IMR-90 (cell line): ENCODE results near the gene ADIRF. TPM values are rescaled to one million over a fixed set of nuclear protein-coding genes. Genes with fewer than 3 reads are reported as not detected.

Experiments used
- ATAC-seq: fragments of 200-7000 bp; cut with Tn5 transposase; 2 replicates; pipeline ENCODE4 v1.9.1; 2020; ENCODE audit warnings: low read depth, mild to moderate bottlenecking, moderate library complexity
- BruUV-seq: library from RNA; stranded (reverse); fragments of 400-500 nt; replicated peaks from 2 replicates; lab custom pipeline; 2021; lab: Mats Ljungman, UMichigan
- CTCF ChIA-PET: fragments of 300-600 bp; formaldehyde crosslinking; extraction: SDS; loops from one replicate; lab custom pipeline; 2021; ENCODE audit warnings: antibody characterized with exemption; lab: Yijun Ruan, JAX
- POLR2A ChIA-PET: fragments of 300-600 bp; sonication (Branson Sonifier 250); formaldehyde crosslinking; loops from one replicate; lab custom pipeline; 2022; ENCODE audit warnings: antibody characterized with exemption; ENCODE audit not compliant: unreplicated experiment; lab: Charles Lee
- DNase-seq: peaks from one replicate; pipeline ENCODE4 v3.0.0; 2013
- H2AFZ ChIP-seq: replicated peaks from 2 replicates; pipeline ENCODE3; 2013; ENCODE audit warnings: low read length, mild to moderate bottlenecking; ENCODE audit not compliant: poor library complexity
- H2AK5ac ChIP-seq: 2 replicates; pipeline ENCODE4 v1.6.1; 2013; ENCODE audit warnings: low read depth, low read length, inconsistent platforms
- H2AK9ac ChIP-seq: replicated peaks from 2 replicates; pipeline ENCODE3; 2013; ENCODE audit warnings: mild to moderate bottlenecking, low read depth, low read length, moderate library complexity; ENCODE audit not compliant: poor library complexity
- H2BK120ac ChIP-seq: 2 replicates; pipeline ENCODE4 v1.6.1; 2013; ENCODE audit warnings: low read depth, low read length, inconsistent platforms
- H2BK15ac ChIP-seq: 3 replicates; pipeline ENCODE4 v1.6.1; 2013; ENCODE audit warnings: low read depth, low read length, inconsistent platforms
- H2BK20ac ChIP-seq: 2 replicates; pipeline ENCODE4 v1.6.1; 2013; ENCODE audit warnings: low read depth, mild to moderate bottlenecking, inconsistent platforms, low read length, moderate library complexity
- H2BK5ac ChIP-seq: 2 replicates; pipeline ENCODE4 v1.6.1; 2013; ENCODE audit warnings: mild to moderate bottlenecking, low read depth, low read length, inconsistent platforms; ENCODE audit not compliant: poor library complexity, severe bottlenecking
- H3K14ac ChIP-seq: replicated peaks from 2 replicates; pipeline ENCODE4 v1.6.1; 2013; ENCODE audit warnings: low read depth, low read length, inconsistent platforms
- H3K18ac ChIP-seq: 2 replicates; pipeline ENCODE4 v1.6.1; 2013; ENCODE audit warnings: low read depth, low read length, control low read depth
- H3K23ac ChIP-seq: 2 replicates; pipeline ENCODE4 v1.6.1; 2013; ENCODE audit warnings: low read depth, low read length, inconsistent platforms
- H3K27ac ChIP-seq: 2 replicates; pipeline ENCODE4 v1.5.1; 2013; ENCODE audit warnings: mild to moderate bottlenecking, control low read depth, low read length; ENCODE audit not compliant: insufficient read depth
- H3K27me3 ChIP-seq: 2 replicates; pipeline ENCODE4 v1.6.1; 2013; ENCODE audit warnings: low read length; ENCODE audit not compliant: control insufficient read depth, insufficient read depth
- H3K36me3 ChIP-seq: 2 replicates; pipeline ENCODE4 v1.6.1; 2013; ENCODE audit warnings: low read length, mixed read lengths; ENCODE audit not compliant: control insufficient read depth, insufficient read depth
- H3K4ac ChIP-seq: 2 replicates; pipeline ENCODE4 v1.6.1; 2013; ENCODE audit warnings: low read depth, low read length, inconsistent platforms
- H3K4me1 ChIP-seq: 2 replicates; pipeline ENCODE4 v1.6.1; 2013; ENCODE audit warnings: low read length, mixed read lengths; ENCODE audit not compliant: control insufficient read depth, insufficient read depth
- H3K4me2 ChIP-seq: 2 replicates; pipeline ENCODE4 v1.6.1; 2013; ENCODE audit warnings: low read depth, mild to moderate bottlenecking, control low read depth, low read length, moderate library complexity
- H3K4me3 ChIP-seq: 2 replicates; pipeline ENCODE4 v1.5.1; 2013; ENCODE audit warnings: low read depth, mild to moderate bottlenecking, control low read depth, low read length, moderate library complexity; ENCODE audit not compliant: insufficient read depth
- H3K56ac ChIP-seq: 2 replicates; pipeline ENCODE4 v1.6.1; 2013; ENCODE audit warnings: low read length, inconsistent platforms; ENCODE audit not compliant: insufficient read depth; ENCODE audit errors: extremely low read depth
- H3K79me1 ChIP-seq, 2 experiments: 2 replicates each; pipeline ENCODE4 v1.6.1; 2013; ENCODE audit warnings: low read length in 2 of 2, inconsistent platforms in 1 of 2, low read depth in 1 of 2
- H3K9ac ChIP-seq: 2 replicates; pipeline ENCODE4 v1.6.1; 2013; ENCODE audit warnings: low read depth, low read length, control low read depth
- H3K9me1 ChIP-seq: 2 replicates; pipeline ENCODE4 v1.6.1; 2013; ENCODE audit warnings: low read length, inconsistent platforms; ENCODE audit not compliant: insufficient read depth
- H3K9me3 ChIP-seq: 2 replicates; pipeline ENCODE4 v1.6.1; 2013; ENCODE audit warnings: low read length; ENCODE audit not compliant: control insufficient read depth, insufficient read depth
- H4K20me1 ChIP-seq: 2 replicates; pipeline ENCODE4 v1.6.1; 2013; ENCODE audit warnings: low read length, inconsistent platforms; ENCODE audit not compliant: insufficient read depth
- H4K5ac ChIP-seq: 2 replicates; pipeline ENCODE4 v1.6.1; 2013; ENCODE audit warnings: mild to moderate bottlenecking, low read depth, low read length, control low read depth
- H4K8ac ChIP-seq, 2 experiments: 2 replicates each; pipeline ENCODE4 v1.6.1; 2013; ENCODE audit warnings: low read depth in 2 of 2, low read length in 2 of 2, control low read depth in 1 of 2, inconsistent platforms in 1 of 2
- H4K91ac ChIP-seq: 2 replicates; pipeline ENCODE4 v1.6.1; 2013; ENCODE audit warnings: low read depth, low read length, inconsistent platforms; ENCODE audit not compliant: insufficient read depth
- BHLHE40 ChIP-seq: fragments of 150-350 bp; IDR thresholded peaks from 2 replicates; pipeline ENCODE4 v1.6.1; 2016; ENCODE audit warnings: mild to moderate bottlenecking, low read depth, low read length
- CEBPB ChIP-seq: IDR thresholded peaks from 2 replicates; pipeline ENCODE4 v1.6.1; 2012; ENCODE audit warnings: low read depth, low read length, improper control_type of control experiment
- CHD1 ChIP-seq: IDR thresholded peaks from 2 replicates; pipeline ENCODE4 v1.6.1; 2012; ENCODE audit warnings: low read depth, low read length, improper control_type of control experiment
- ELK1 ChIP-seq: fragments of 150-350 bp; IDR thresholded peaks from 2 replicates; pipeline ENCODE4 v1.6.1; 2016; ENCODE audit warnings: low read depth, mild to moderate bottlenecking, low read length, moderate library complexity, borderline replicate concordance
- FOS ChIP-seq: fragments of 150-350 bp; IDR thresholded peaks from 2 replicates; pipeline ENCODE4 v1.6.1; 2016; ENCODE audit warnings: low read depth, low read length
- MAFK ChIP-seq: IDR thresholded peaks from 2 replicates; pipeline ENCODE4 v1.6.1; 2012; ENCODE audit warnings: low read depth, low read length, improper control_type of control experiment
- MAZ ChIP-seq: IDR thresholded peaks from 2 replicates; pipeline ENCODE4 v1.6.1; 2012; ENCODE audit warnings: low read depth, mild to moderate bottlenecking, low read length, improper control_type of control experiment, moderate library complexity, borderline replicate concordance
- MXI1 ChIP-seq: IDR thresholded peaks from 2 replicates; pipeline ENCODE4 v1.6.1; 2012; ENCODE audit warnings: low read depth, mild to moderate bottlenecking, low read length, moderate library complexity, borderline replicate concordance
- RAD21 ChIP-seq: IDR thresholded peaks from 2 replicates; pipeline ENCODE4 v1.6.1; 2012; ENCODE audit warnings: low read length, improper control_type of control experiment
- RCOR1 ChIP-seq: IDR thresholded peaks from 2 replicates; pipeline ENCODE4 v1.6.1; 2012; ENCODE audit warnings: mild to moderate bottlenecking, low read length, improper control_type of control experiment; ENCODE audit not compliant: insufficient replicate concordance
- RFX5 ChIP-seq: IDR thresholded peaks from 2 replicates; pipeline ENCODE4 v1.8.0; 2012; ENCODE audit warnings: low read depth, mild to moderate bottlenecking, low read length, moderate library complexity
- SMC3 ChIP-seq: fragments of 150-350 bp; IDR thresholded peaks from 2 replicates; pipeline ENCODE4 v1.6.1; 2016; ENCODE audit warnings: low read depth, mild to moderate bottlenecking, antibody characterized with exemption, low read length, moderate library complexity
- USF2 ChIP-seq: fragments of 150-350 bp; IDR thresholded peaks from 2 replicates; pipeline ENCODE4 v1.6.1; 2017; ENCODE audit warnings: mild to moderate bottlenecking, antibody characterized with exemption, low read length, low read depth
- WGBS, 2 experiments: methylation state at CpG; one replicate each; pipeline versions ENCODE4 v1.1.5 to v1.1.7; 2013; ENCODE audit warnings: missing lambda C conversion rate in 2 of 2; ENCODE audit not compliant: insufficient read length in 1 of 2; ENCODE audit errors: extremely low coverage in 2 of 2; 5-methylcytosine and 5-hydroxymethylcytosine counted together
- dilution Hi-C: fragments of 300-500 bp; cut with HindIII; formaldehyde crosslinking; loops from one replicate; pipeline ENCODE4 v1.14.3; 2018; ENCODE audit warnings: low sequenced_read_pairs; ENCODE audit not compliant: unreplicated experiment
- in situ Hi-C: fragments of 300-500 bp; cut with MboI; formaldehyde crosslinking; loops from 3 replicates; pipeline ENCODE4 v1.14.3; 2019; ENCODE audit warnings: low sequenced_read_pairs, inconsistent platforms, mixed read lengths
- intact Hi-C: fragments of 100-400 bp; cut with micrococcal nuclease; formaldehyde crosslinking; loops from 2 replicates; pipeline ENCODE4 v1.10.0; 2022
- polyA plus RNA-seq, 3 experiments: library from polyadenylated mRNA; depleted of rRNA; stranded (reverse); fragments of >200 nt; gene quantifications; 2 replicates each; pipeline ENCODE4 v1.2.3, GENCODE V29; 2012; ENCODE audit warnings: low replicate concordance in 1 of 3
- total RNA-seq: library from RNA; depleted of rRNA; stranded (reverse); fragments of >200 nt; gene quantifications from 2 replicates; pipeline ENCODE4 v1.2.3, GENCODE V29; 2012

Gene ADIRF
- total and polyA plus RNA-seq, 2 of the 4 experiments (the other 2 are of a cell fraction) = 2.3 to 7.2 TPM

- TF ChIP-seq RCOR1 = no peak
Measured at GRCh38 chr10:86957471-86958115, 10.7 kb upstream of the ADIRF start, which contains the start of gene MMRN2 (continued).

- no TSS peak for BruUV-seq
- 66% methylated on average over 6 of the region's 22 CpGs; no CpG with 5 or more reads in 1 of the 2 experiments for WGBS, 2 experiments
- Histone ChIP-seq H3K4me1 (peaks cover 21% of the 10 kb centered on the region), H3K4ac (peak within 1 kb of the TSS; percentile 97), H2BK120ac (peak within 1 kb of the TSS; percentile 98), H3K4me3 (no peak within 1 kb of the TSS), H2BK15ac (peak within 1 kb of the TSS; percentile 80; the same call in 2 of the 3 replicates), H3K9me3 (no peaks in the 10 kb centered on the region; the same call in 1 of the 2 replicates), H4K8ac (peak within 1 kb of the TSS; percentile 89 to 96), H3K9me1 (peaks cover 12% of the 10 kb centered on the region), H4K20me1 (no peaks in the 10 kb centered on the region), H4K5ac (peak within 1 kb of the TSS; percentile 72), H3K79me1 (peaks cover 0 to 13% of the 10 kb centered on the region in 2 experiments; a peak in 1 of 4 replicates), H2BK5ac (peak within 1 kb of the TSS; percentile 52), H4K91ac (peak within 1 kb of the TSS; percentile 96), H3K23ac (peak within 1 kb of the TSS; percentile 26; the same call in 1 of the 2 replicates), H2AFZ (peak within 1 kb of the TSS; percentile 92), H2AK5ac (peak within 1 kb of the TSS; percentile 98), H3K14ac (peak within 1 kb of the TSS; percentile 75), H2BK20ac (peak within 1 kb of the TSS; percentile 77), H3K18ac (peak within 1 kb of the TSS; percentile 19), H3K9ac (no peak within 1 kb of the TSS), H3K4me2 (no peak within 1 kb of the TSS), H3K36me3 (no peaks in the 10 kb centered on the region), H2AK9ac (peak within 1 kb of the TSS; percentile 99), H3K27me3 (no peaks in the 10 kb centered on the region), H3K56ac (0 out of 2 replicates have a peak within 1 kb of the TSS, but pooled peaks have one; percentile 8), H3K27ac (peak within 1 kb of the TSS; percentile 32)
- in situ Hi-C loops = no loop called here
- dilution Hi-C loops = no loop called here
- ChIA-PET POLR2A (no interaction called here), CTCF (interaction anchor here (1.1 kb wide), 1 partner anchor 8 kb away, joined by 4 read pairs; no protein-coding TSS in a partner anchor)
- DNase-seq (no peak), ATAC-seq (no peak)
- TF ChIP-seq RAD21 = no peak
- no peak for TF ChIP-seq USF2
- TF ChIP-seq CHD1 = no peak
- no peak for TF ChIP-seq CEBPB
- no peak for TF ChIP-seq FOS
- TF ChIP-seq MXI1 = no peak
- no peak for TF ChIP-seq SMC3
- TF ChIP-seq RCOR1 = no peak
- no peak for TF ChIP-seq BHLHE40
- TF ChIP-seq RFX5 = no peak
- TF ChIP-seq ELK1 = no peak
- no peak for TF ChIP-seq MAFK
- TF ChIP-seq MAZ = no peak
- intact Hi-C loops = no loop called here
Measured at GRCh38 chr10:86958116-86958900, 10.0 kb upstream of the ADIRF start, which contains the start of gene SNCG. SNCG (plus strand) TSS chr10:86958599; CDS start chr10:86958698, 99 bp downstream.
